GM12878 (cell line): ENCODE data around the gene FZR1. TPM values are rescaled to one million over a fixed set of nuclear protein-coding genes. Genes with fewer than 3 reads are reported as not detected.

Source experiments
- BMI1 ChIP-seq: fragments of 450-650 bp; IDR thresholded peaks from 2 replicates; pipeline ENCODE4 v1.6.1; 2016; ENCODE audit warnings: mild to moderate bottlenecking, moderate library complexity, borderline replicate concordance
- CREM ChIP-seq: IDR thresholded peaks from 2 replicates; pipeline ENCODE4 v1.6.1; 2014; ENCODE audit warnings: antibody characterized with exemption, low read depth
- HDAC2 ChIP-seq: fragments of 200-600 bp; sonication (generic); IDR thresholded peaks from 2 replicates; pipeline ENCODE4 v1.6.1; 2017
- HDGF ChIP-seq: fragments of 450-650 bp; IDR thresholded peaks from 2 replicates; pipeline ENCODE4 v1.6.1; 2016; ENCODE audit warnings: antibody characterized with exemption
- RCOR1 ChIP-seq: conservative IDR thresholded peaks from 2 replicates; pipeline ENCODE4 v1.6.1; 2012; ENCODE audit warnings: low read depth, low read length, improper control_type of control experiment
- SUPT20H ChIP-seq: IDR thresholded peaks from 2 replicates; pipeline ENCODE4 v1.6.1; 2011; ENCODE audit warnings: low read depth, mild to moderate bottlenecking, low read length, moderate library complexity, borderline replicate concordance; ENCODE audit not compliant: control insufficient read depth
- USF2 ChIP-seq: IDR thresholded peaks from 2 replicates; pipeline ENCODE4 v1.6.1; 2011; ENCODE audit warnings: low read depth, low read length, improper control_type of control experiment, borderline replicate concordance
- polyA plus RNA-seq, 11 experiments: library from polyadenylated mRNA; depleted of rRNA in 4 of 11; unstranded in 6 of 11; stranded (reverse) in 5 of 11; fragments of >200 nt; fragmentation: Nextera tagmentation in 4 of 11; fragmentation: Illumina TruSeq in 1 of 11; extraction: Ambion mirVana in 4 of 11; extraction: Trizol in 1 of 11; gene quantifications; 1 replicate in 1 of 11; 2 replicates in 10 of 11; pipeline versions ENCODE4 v1.2.1 to v1.2.3, GENCODE V29; 2011 to 2016; ENCODE audit warnings: inconsistent platforms in 2 of 11, missing spikeins in 2 of 11, low read depth in 1 of 11
- total RNA-seq, 4 experiments: library from RNA; depleted of rRNA in 3 of 4; stranded (reverse); fragments of >200 nt in 3 of 4; fragmentation: Illumina TruSeq in 1 of 4; extraction: Trizol in 1 of 4; gene quantifications; 2 replicates each; pipeline versions ENCODE4 v1.2.1 to v1.2.3, GENCODE V29; 2013 to 2021
- TF ChIP-seq, protein P1 (sequence below): fragments of 450-650 bp; formaldehyde crosslinking; IDR thresholded peaks from 2 replicates; pipeline ENCODE4 v1.4.0; 2022; ENCODE audit warnings: mild to moderate bottlenecking, moderate library complexity

The FZR1 gene
- total and polyA plus RNA-seq, 10 of the 15 experiments (the other 5 are each of a cell fraction or from before 2014, with no cell fraction given) = 0.11 to 44.2 (median 29.3) TPM

GRCh38 chr19:3573858-3574637 lies 67.9 kb downstream of the FZR1 start (continued):
- TF ChIP-seq, protein P1, sequence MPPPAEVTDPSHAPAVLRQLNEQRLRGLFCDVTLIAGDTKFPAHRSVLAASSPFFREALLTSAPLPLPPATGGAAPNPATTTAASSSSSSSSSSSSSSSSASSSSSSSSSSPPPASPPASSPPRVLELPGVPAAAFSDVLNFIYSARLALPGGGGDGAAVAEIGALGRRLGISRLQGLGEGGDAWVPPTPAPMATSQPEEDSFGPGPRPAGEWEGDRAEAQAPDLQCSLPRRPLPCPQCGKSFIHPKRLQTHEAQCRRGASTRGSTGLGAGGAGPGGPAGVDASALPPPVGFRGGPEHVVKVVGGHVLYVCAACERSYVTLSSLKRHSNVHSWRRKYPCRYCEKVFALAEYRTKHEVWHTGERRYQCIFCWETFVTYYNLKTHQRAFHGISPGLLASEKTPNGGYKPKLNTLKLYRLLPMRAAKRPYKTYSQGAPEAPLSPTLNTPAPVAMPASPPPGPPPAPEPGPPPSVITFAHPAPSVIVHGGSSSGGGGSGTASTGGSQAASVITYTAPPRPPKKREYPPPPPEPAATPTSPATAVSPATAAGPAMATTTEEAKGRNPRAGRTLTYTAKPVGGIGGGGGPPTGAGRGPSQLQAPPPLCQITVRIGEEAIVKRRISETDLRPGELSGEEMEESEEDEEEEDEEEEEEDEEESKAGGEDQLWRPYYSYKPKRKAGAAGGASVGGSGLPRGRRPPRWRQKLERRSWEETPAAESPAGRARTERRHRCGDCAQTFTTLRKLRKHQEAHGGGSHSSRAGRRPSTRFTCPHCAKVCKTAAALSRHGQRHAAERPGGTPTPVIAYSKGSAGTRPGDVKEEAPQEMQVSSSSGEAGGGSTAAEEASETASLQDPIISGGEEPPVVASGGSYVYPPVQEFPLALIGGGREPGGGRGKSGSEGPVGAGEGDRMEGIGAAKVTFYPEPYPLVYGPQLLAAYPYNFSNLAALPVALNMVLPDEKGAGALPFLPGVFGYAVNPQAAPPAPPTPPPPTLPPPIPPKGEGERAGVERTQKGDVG = no peak
- TF ChIP-seq HDGF = peak; percentile 77; the same call in 1 of the 2 replicates
- TF ChIP-seq USF2 = no peak
- no peak for TF ChIP-seq BMI1
- no peak for TF ChIP-seq HDAC2
- TF ChIP-seq RCOR1 = no peak
- no peak for TF ChIP-seq CREM
- no peak for TF ChIP-seq SUPT20H
